GM12873 (cell line): ENCODE data around the gene GDPD4.

Source experiments
- CTCF ChIP-seq: IDR thresholded peaks from 2 replicates; pipeline ENCODE4 v1.5.1; 2012; ENCODE audit warnings: low read depth, mild to moderate bottlenecking, moderate library complexity, low read length, control low read depth; ENCODE audit not compliant: insufficient read depth; ENCODE audit errors: missing control alignments

Gene GDPD4

GRCh38 chr11:77311701-77312100, 10.2 kb upstream of the GDPD4 start:
- no peak for TF ChIP-seq CTCF

- TF ChIP-seq CTCF: no peak
Measured at GRCh38 chr11:77310721-77311120, 9.2 kb upstream of the GDPD4 start.

GRCh38 chr11:77309401-77310085, 8.1 kb upstream of the GDPD4 start:
- no peak for TF ChIP-seq CTCF

GRCh38 chr11:77308838-77309237, 7.4 kb upstream of the GDPD4 start:
- TF ChIP-seq CTCF: no peak

- no peak for TF ChIP-seq CTCF
Measured at GRCh38 chr11:77303328-77303727, 1.8 kb upstream of the GDPD4 start.

GRCh38 chr11:77302752-77303151, 1.3 kb upstream of the GDPD4 start:
- no peak for TF ChIP-seq CTCF

GRCh38 chr11:77300695-77301094, 791 bp downstream of the GDPD4 start:
- TF ChIP-seq CTCF: no peak
